ENCODE measurements around the gene DMPK. TPM values are rescaled to one million over a fixed set of nuclear protein-coding genes. Genes with fewer than 3 reads are reported as not detected.
"Not testable (repeated sequence)": the region's sequence is repeated elsewhere in the genome, so short reads cannot be mapped to it uniquely, and the experiment has no call there.

DMPK gene
- total RNA-seq, 1 donor from 2014 or later = 237 TPM

DNA sequence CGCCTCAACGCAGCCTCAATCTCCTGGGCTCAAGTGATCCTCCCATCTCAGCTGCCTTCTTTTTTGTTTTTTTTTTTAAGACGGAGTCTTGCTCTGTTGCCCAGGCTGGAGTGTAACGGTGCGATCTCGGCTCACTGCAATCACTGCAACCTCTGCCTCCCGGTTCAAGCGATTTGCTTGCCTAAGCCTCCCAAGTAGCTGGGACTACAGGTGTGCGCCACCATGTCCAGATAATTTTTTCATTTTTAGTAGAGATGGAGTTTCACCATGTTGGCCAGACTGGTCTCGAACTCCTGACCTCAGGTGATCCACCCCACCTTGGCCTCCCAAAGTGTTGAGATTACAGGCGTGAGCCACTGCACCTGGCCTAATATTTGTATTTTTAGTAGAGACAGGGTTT, 62.2 kb downstream of the DMPK start:
- ATAC-seq (ENCODE audit: poor library complexity); intact Hi-C loops (cut with DNase I); DNase-seq: not testable (repeated sequence)

Other genes with a start within 250 kb of the DMPK start
- gene OPA3, start 197.7 kb downstream of the DMPK start, total RNA-seq = 22.8 TPM
- gene GPR4, start 180.3 kb downstream of the DMPK start, total RNA-seq = 5.3 TPM
- gene EML2, start 143.1 kb downstream of the DMPK start, total RNA-seq = 30.6 TPM
- gene GIPR, start 114.3 kb downstream of the DMPK start, total RNA-seq = 3.8 TPM
- gene SNRPD2, start 90.5 kb downstream of the DMPK start, total RNA-seq = 251 TPM
- gene QPCTL, start 89.8 kb downstream of the DMPK start, total RNA-seq = 1.6 TPM
- gene FBXO46, start 51.6 kb downstream of the DMPK start, total RNA-seq = 14.5 TPM
- not detected for gene MEIOSIN, start 49.1 kb downstream of the DMPK start, total RNA-seq
- gene SIX5, start 13.2 kb downstream of the DMPK start, total RNA-seq = 22.0 TPM
- 57.2 TPM for gene DMWD, start 10.4 kb upstream of the DMPK start, total RNA-seq
- gene RSPH6A, start 32.8 kb upstream of the DMPK start, total RNA-seq = 0.08 TPM
- 29.6 TPM for gene SYMPK, start 80.7 kb upstream of the DMPK start, total RNA-seq
- gene FOXA3, start 81.8 kb upstream of the DMPK start, total RNA-seq = not detected
- gene IRF2BP1, start 103.7 kb upstream of the DMPK start, total RNA-seq = 20.0 TPM
- 15.2 TPM for gene MYPOP, start 120.1 kb upstream of the DMPK start, total RNA-seq
- not detected for gene NANOS2, start 132.3 kb upstream of the DMPK start, total RNA-seq
- 3.7 TPM for gene NOVA2, start 191.4 kb upstream of the DMPK start, total RNA-seq
- gene CCDC61, start 213.0 kb upstream of the DMPK start, total RNA-seq = 6.8 TPM
- not detected for gene PGLYRP1, start 240.6 kb upstream of the DMPK start, total RNA-seq

Data from Right ventricle myocardium superior (tissue), 1 donor.